H1 (cell line): ENCODE measurements around the gene POLR2L. TPM values are rescaled to one million over a fixed set of nuclear protein-coding genes. Genes with fewer than 3 reads are reported as not detected.

Experiments used
- MAFK ChIP-seq: IDR thresholded peaks from 2 replicates; pipeline ENCODE4 v1.6.1; 2012; ENCODE audit warnings: low read depth, mild to moderate bottlenecking, improper control_type of control experiment, low read length
- NRF1 ChIP-seq: IDR thresholded peaks from 2 replicates; pipeline ENCODE4 v1.6.1; 2011; ENCODE audit warnings: mild to moderate bottlenecking, low read depth, low read length, improper control_type of control experiment
- POU5F1 ChIP-seq: IDR thresholded peaks from 2 replicates; pipeline ENCODE4 v1.6.1; 2011; ENCODE audit warnings: low read depth, mild to moderate bottlenecking, low read length, moderate library complexity
- SIN3A ChIP-seq, 2 experiments: IDR thresholded peaks in 1 of 2; conservative IDR thresholded peaks in 1 of 2; 2 replicates each; pipeline ENCODE4 v1.6.1; 2011 to 2012; ENCODE audit warnings: low read length in 2 of 2, improper control_type of control experiment in 1 of 2, low read depth in 1 of 2, mild to moderate bottlenecking in 1 of 2
- YY1 ChIP-seq: IDR thresholded peaks from 2 replicates; pipeline ENCODE4 v1.6.1; 2011; ENCODE audit warnings: low read depth, mild to moderate bottlenecking, low read length
- polyA plus RNA-seq, 7 experiments: library from polyadenylated mRNA; depleted of rRNA in 3 of 7; stranded (reverse) in 5 of 7; unstranded in 2 of 7; fragments of >200 nt in 5 of 7; fragments of 200-250 nt in 2 of 7; gene quantifications; 1 replicate in 5 of 7; 2 replicates in 1 of 7; 4 replicates in 1 of 7; pipeline versions ENCODE4 v1.2.1 to v1.2.3, GENCODE V29; 2011 to 2013; ENCODE audit warnings: missing spikeins in 2 of 7, mixed read lengths in 2 of 7
- total RNA-seq: library from RNA; stranded (reverse); fragmentation: NEBNext Ultra II Directional; extraction: Animal tissue kit (Norgen Biotek cat#: 25700); gene quantifications from 2 replicates; pipeline ENCODE4 v1.2.1, GENCODE V29; 2021

Gene POLR2L
- total and polyA plus RNA-seq, 2 of the 8 experiments (the other 6 are each of a cell fraction or from before 2014, with no cell fraction given) = 140 to 151 TPM

DNA sequence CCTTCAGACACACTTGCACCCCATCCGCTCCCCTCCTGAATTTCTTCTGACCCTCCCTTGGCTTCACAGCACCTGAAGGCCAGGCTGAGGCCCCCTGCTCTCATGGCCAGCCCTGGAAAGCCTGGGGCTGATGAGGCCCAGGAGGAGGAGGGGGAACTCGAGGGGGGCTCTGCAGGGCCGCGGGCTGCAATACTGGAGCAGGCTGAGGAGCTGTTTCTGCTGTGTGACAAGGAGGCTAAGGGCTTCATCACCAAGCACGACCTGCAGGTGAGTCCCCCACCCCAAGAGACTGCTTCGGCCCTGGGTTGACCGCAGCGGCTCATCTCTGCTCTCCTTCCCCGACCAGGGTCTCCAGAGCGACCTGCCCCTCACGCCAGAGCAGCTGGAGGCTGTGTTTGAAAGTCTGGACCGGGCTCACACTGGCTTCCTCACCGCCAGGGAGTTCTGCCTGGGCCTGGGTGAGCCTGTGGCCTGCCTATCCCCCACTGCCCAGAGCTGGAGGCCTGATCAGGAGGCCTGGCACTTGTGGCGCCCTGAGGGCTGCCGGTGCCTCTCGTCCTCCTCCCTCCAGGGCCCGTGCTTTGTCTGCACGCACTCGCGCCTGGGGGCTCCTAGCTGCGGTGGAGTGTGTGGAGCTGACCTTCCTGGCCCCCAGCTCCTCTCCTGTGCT, 13.7 kb downstream of the POLR2L start (continued):
- TF ChIP-seq YY1 (no peak), SIN3A (conservative IDR thresholded peaks at IDR 0.05 in 1 of 2, IDR thresholded peaks at IDR 0.05 in 1 of 2; ENCODE audit: low read depth in 1 of 2, low read length in 2 of 2) (no peak), NRF1 (no peak), POU5F1 (no peak), MAFK (no peak)
